NCI-H345 treated with DMSO at 0.1 percent for 48 hours (cell line): ENCODE data around the gene SENP7.

Experiments
- DNase-seq: peaks from one replicate; lab custom pipeline; 2025; ENCODE audit not compliant: unreplicated experiment; lab: John Stamatoyannopoulos, UW

The SENP7 gene

DNA sequence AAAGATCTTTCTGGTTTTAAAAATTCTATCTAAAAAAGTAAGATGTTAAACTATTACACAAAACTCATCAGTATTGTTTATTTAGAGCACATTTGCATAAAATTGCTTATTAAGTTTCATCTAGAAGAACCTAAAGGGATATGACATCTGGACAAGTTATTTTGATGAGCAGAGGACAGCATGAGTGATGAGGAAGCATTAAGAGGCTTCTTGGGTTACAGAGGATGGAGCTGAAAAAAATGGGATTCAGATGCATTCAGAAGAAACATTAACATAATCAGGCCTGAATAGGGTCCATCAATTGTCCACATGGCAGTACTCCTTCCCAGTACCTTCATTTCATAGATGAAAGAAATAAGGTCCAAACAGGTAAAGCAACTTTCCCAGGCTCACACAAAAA is 234.3 kb downstream of the SENP7 start:
- no peak for DNase-seq
